AML-193 (cell line): ENCODE data around the gene MGA.
A peak's percentile ranks its signal among the peaks of the same experiment; 100 is the strongest.

ENCODE experiments used
- DNase-seq, 2 experiments: peaks; one replicate each; lab custom pipeline; 2025; lab: John Stamatoyannopoulos, UW

Gene MGA

GRCh38 chr15:41806291-41807181 lies 146.3 kb downstream of the MGA start:
- DNase-seq, result no peak

GRCh38 chr15:41809121-41809520 lies 148.9 kb downstream of the MGA start:
- no peak for DNase-seq

- no peak for DNase-seq
These were observed 149.5 kb downstream of the MGA start for GRCh38 chr15:41809526-41810220.

- no peak for DNase-seq
These were observed 150.6 kb downstream of the MGA start for GRCh38 chr15:41810651-41811431.

- peak; percentile 71 to 80 for DNase-seq
These were observed 151.4 kb downstream of the MGA start for GRCh38 chr15:41811432-41812195.

GRCh38 chr15:41812820-41813375 lies 152.7 kb downstream of the MGA start:
- no peak for DNase-seq

GRCh38 chr15:41813426-41813825 lies 153.2 kb downstream of the MGA start:
- DNase-seq, result no peak

GRCh38 chr15:41814534-41814933 lies 154.3 kb downstream of the MGA start:
- no peak for DNase-seq

GRCh38 chr15:41816788-41817187 lies 156.6 kb downstream of the MGA start:
- no peak for DNase-seq

GRCh38 chr15:41817327-41817726 lies 157.1 kb downstream of the MGA start:
- no peak for DNase-seq

GRCh38 chr15:41817781-41818180 lies 157.6 kb downstream of the MGA start:
- DNase-seq, result no peak

- no peak for DNase-seq
These were observed 159.3 kb downstream of the MGA start for GRCh38 chr15:41819455-41820050.

- no peak for DNase-seq
These were observed 160.7 kb downstream of the MGA start for GRCh38 chr15:41820791-41821423.

- no peak for DNase-seq
These were observed 161.6 kb downstream of the MGA start for GRCh38 chr15:41821831-41822230.

GRCh38 chr15:41822471-41822870 lies 162.3 kb downstream of the MGA start:
- no peak for DNase-seq
